H9 (cell line): Measurements from ENCODE around the gene LETM1. TPM values are rescaled to one million over a fixed set of nuclear protein-coding genes. Genes with fewer than 3 reads are reported as not detected.
"Not testable (repeated sequence)": the region's sequence is repeated elsewhere in the genome, so short reads cannot be mapped to it uniquely, and the experiment has no call there.

Experiments
- DNase-seq: peaks from one replicate; pipeline ENCODE4 v3.0.0-alpha.2; 2017
- H2AFZ ChIP-seq: one replicate; pipeline ENCODE4 v1.6.1; 2013; ENCODE audit warnings: mild to moderate bottlenecking, low read length, control low read depth, moderate library complexity
- H2AK5ac ChIP-seq: 2 replicates; pipeline ENCODE4 v1.6.1; 2013; ENCODE audit warnings: low read length, control low read depth, mixed read lengths; ENCODE audit not compliant: insufficient read length
- H2BK120ac ChIP-seq: one replicate; pipeline ENCODE4 v1.6.1; 2013; ENCODE audit warnings: low read depth, mild to moderate bottlenecking, low read length, control low read depth, inconsistent platforms; ENCODE audit not compliant: poor library complexity, severe bottlenecking
- H2BK12ac ChIP-seq: 2 replicates; pipeline ENCODE4 v1.6.1; 2013; ENCODE audit warnings: low read length, control low read depth, mixed read lengths, low read depth; ENCODE audit not compliant: insufficient read length
- H2BK15ac ChIP-seq: 2 replicates; pipeline ENCODE4 v1.6.1; 2013; ENCODE audit warnings: low read depth, low read length, control low read depth
- H2BK20ac ChIP-seq: one replicate; pipeline ENCODE4 v1.6.1; 2013; ENCODE audit warnings: low read depth, mild to moderate bottlenecking, low read length, control low read depth, inconsistent platforms; ENCODE audit not compliant: poor library complexity, severe bottlenecking
- H2BK5ac ChIP-seq: 2 replicates; pipeline ENCODE4 v1.6.1; 2013; ENCODE audit warnings: low read length, control low read depth, mixed read lengths; ENCODE audit not compliant: insufficient read length
- H3K14ac ChIP-seq: 2 replicates; pipeline ENCODE4 v1.6.1; 2013; ENCODE audit warnings: low read length, control low read depth; ENCODE audit not compliant: insufficient read depth
- H3K18ac ChIP-seq: 2 replicates; pipeline ENCODE4 v1.6.1; 2013; ENCODE audit warnings: low read depth, mild to moderate bottlenecking, mixed read lengths, low read length, control low read depth; ENCODE audit not compliant: insufficient read length
- H3K23ac ChIP-seq: 2 replicates; pipeline ENCODE4 v1.6.1; 2013; ENCODE audit warnings: low read length, control low read depth, mixed read lengths, low read depth; ENCODE audit not compliant: insufficient read length
- H3K23me2 ChIP-seq: 2 replicates; pipeline ENCODE4 v1.6.1; 2013; ENCODE audit warnings: low read depth, mild to moderate bottlenecking, mixed read lengths, low read length, control low read depth; ENCODE audit not compliant: insufficient read length, poor library complexity, severe bottlenecking
- H3K27ac ChIP-seq: 2 replicates; pipeline ENCODE4 v1.5.1; 2013; ENCODE audit warnings: low read length, control low read depth, mixed read lengths, low read depth; ENCODE audit not compliant: insufficient read length
- H3K27me3 ChIP-seq: 2 replicates; pipeline ENCODE4 v1.6.1; 2013; ENCODE audit warnings: low read length, control low read depth, inconsistent platforms; ENCODE audit not compliant: insufficient read depth
- H3K4ac ChIP-seq: 2 replicates; pipeline ENCODE4 v1.6.1; 2013; ENCODE audit warnings: low read depth, mild to moderate bottlenecking, control low read depth, inconsistent platforms, low read length, moderate library complexity
- H3K4me1 ChIP-seq: 2 replicates; pipeline ENCODE4 v1.6.1; 2013; ENCODE audit warnings: low read length, control low read depth, inconsistent platforms; ENCODE audit not compliant: insufficient read depth
- H3K4me2 ChIP-seq: 2 replicates; pipeline ENCODE4 v1.6.1; 2013; ENCODE audit warnings: low read length, control low read depth, mixed read lengths; ENCODE audit not compliant: insufficient read length, insufficient read depth
- H3K56ac ChIP-seq: 2 replicates; pipeline ENCODE4 v1.6.1; 2013; ENCODE audit warnings: low read depth, mild to moderate bottlenecking, mixed read lengths, low read length, control low read depth; ENCODE audit not compliant: insufficient read length
- H3K79me1 ChIP-seq: 2 replicates; pipeline ENCODE4 v1.6.1; 2013; ENCODE audit warnings: low read depth, mild to moderate bottlenecking, moderate library complexity, low read length, control low read depth, inconsistent platforms; ENCODE audit not compliant: insufficient read depth, poor library complexity, severe bottlenecking
- H3K79me2 ChIP-seq: 2 replicates; pipeline ENCODE4 v1.6.1; 2013; ENCODE audit warnings: low read length, control low read depth, inconsistent platforms; ENCODE audit not compliant: insufficient read depth
- H3K9ac ChIP-seq: 2 replicates; pipeline ENCODE4 v1.6.1; 2013; ENCODE audit warnings: low read length, control low read depth, mixed read lengths; ENCODE audit not compliant: insufficient read length; ENCODE audit errors: extremely low read depth
- H3K9me3 ChIP-seq: one replicate; pipeline ENCODE4 v1.6.1; 2013; ENCODE audit warnings: low read depth, low read length, inconsistent platforms; ENCODE audit not compliant: control insufficient read depth
- H3T11ph ChIP-seq: one replicate; pipeline ENCODE4 v1.6.1; 2013; ENCODE audit warnings: mild to moderate bottlenecking, low read length, control low read depth, inconsistent platforms
- H4K20me1 ChIP-seq: one replicate; pipeline ENCODE4 v1.6.1; 2013; ENCODE audit not compliant: control insufficient read depth, insufficient read length, insufficient read depth
- H4K5ac ChIP-seq: 2 replicates; pipeline ENCODE4 v1.6.1; 2013; ENCODE audit warnings: low read depth, mild to moderate bottlenecking, mixed read lengths, low read length, control low read depth; ENCODE audit not compliant: insufficient read length
- H4K8ac ChIP-seq: replicated peaks from 2 replicates; pipeline ENCODE4 v1.6.1; 2013; ENCODE audit warnings: low read length, control low read depth, mixed read lengths, low read depth; ENCODE audit not compliant: insufficient read length
- H4K91ac ChIP-seq: 2 replicates; pipeline ENCODE4 v1.6.1; 2013; ENCODE audit warnings: low read depth, mild to moderate bottlenecking, moderate library complexity, mixed read lengths, low read length, control low read depth; ENCODE audit not compliant: insufficient read length
- H3K27ac Mint-ChIP-seq, 3 experiments: 2 replicates in 2 of 3; 3 replicates in 1 of 3; pipeline ENCODE4 v1.8.0; 2020 to 2021; ENCODE audit warnings: mixed read lengths in 3 of 3, mild to moderate bottlenecking in 1 of 3, moderate library complexity in 1 of 3
- H3K27me3 Mint-ChIP-seq: 2 replicates; pipeline ENCODE4 v1.8.0; 2021; ENCODE audit warnings: low read depth, mild to moderate bottlenecking, moderate library complexity, mixed read lengths
- H3K36me3 Mint-ChIP-seq, 3 experiments: 2 replicates in 2 of 3; 3 replicates in 1 of 3; pipeline ENCODE4 v1.8.0; 2020 to 2021; ENCODE audit warnings: low read depth in 3 of 3, mixed read lengths in 3 of 3; ENCODE audit not compliant: insufficient read depth in 1 of 3
- H3K4me1 Mint-ChIP-seq, 2 experiments: 2 replicates each; pipeline ENCODE4 v1.8.0; 2020; ENCODE audit warnings: mixed read lengths in 2 of 2
- H3K4me3 Mint-ChIP-seq, 2 experiments: 2 replicates in 1 of 2; 3 replicates in 1 of 2; pipeline ENCODE4 v1.8.0; 2020 to 2021; ENCODE audit warnings: mild to moderate bottlenecking in 2 of 2, mixed read lengths in 2 of 2, moderate library complexity in 1 of 2
- H3K9me3 Mint-ChIP-seq, 2 experiments: 2 replicates in 1 of 2; 3 replicates in 1 of 2; pipeline ENCODE4 v1.8.0; 2020; ENCODE audit warnings: mild to moderate bottlenecking in 2 of 2, mixed read lengths in 2 of 2, moderate library complexity in 1 of 2
- WGBS: extraction: QIAGEN DNeasy Blood & Tissue Kit; methylation state at CpG from one replicate; pipeline ENCODE4 v1.1.7; 2013; ENCODE audit warnings: missing lambda C conversion rate, low lambda C conversion rate, mixed read lengths; ENCODE audit not compliant: insufficient read length; ENCODE audit errors: extremely low coverage; 5-methylcytosine and 5-hydroxymethylcytosine counted together
- total RNA-seq: library from RNA; stranded (reverse); gene quantifications from 2 replicates; pipeline ENCODE4 v1.2.1, GENCODE V29; 2021
- TF ChIP-seq, protein P1 (sequence below): fragments of 200-600 bp; sonication (generic); conservative IDR thresholded peaks from 3 replicates; pipeline ENCODE4 v1.8.0; 2021; ENCODE audit warnings: antibody characterized with exemption, mild to moderate bottlenecking

The LETM1 gene
- total RNA-seq, 1 experiment from 2014 or later: 43.4 TPM

DNA sequence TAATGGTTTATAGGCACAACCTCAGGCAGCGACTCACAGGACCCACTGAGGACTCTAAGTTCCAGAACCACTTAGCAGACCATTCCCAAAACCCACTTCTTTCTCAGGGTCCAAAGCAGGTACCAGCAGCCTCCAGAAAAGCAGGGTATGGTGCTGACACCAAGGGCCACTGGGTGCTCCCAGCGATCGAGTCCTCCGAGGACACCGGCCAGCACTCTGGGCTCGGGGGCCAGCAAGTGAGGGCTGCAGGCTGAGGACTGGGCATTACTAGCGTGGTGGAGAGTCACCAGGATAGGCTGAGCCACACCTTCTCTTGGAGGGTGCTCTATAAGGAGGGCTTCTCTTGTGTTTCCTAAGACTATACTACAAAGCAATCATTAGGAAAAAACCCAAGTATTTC, 19.3 kb downstream of the LETM1 start:
- Histone ChIP-seq H3K79me1 (no peaks in the 10 kb centered on the region), H3K9me3 (no peaks in the 10 kb centered on the region), H2BK20ac (no peak overlapping the region), H4K8ac (no peak overlapping the region), H4K91ac (no peak overlapping the region), H2BK15ac (no peak overlapping the region; the same call in 1 of the 2 replicates), H2BK12ac (no peak overlapping the region), H3K27me3 (no peaks in the 10 kb centered on the region), H3K4me2 (no peak overlapping the region), H4K20me1 (no peaks in the 10 kb centered on the region), H2AK5ac (no peak overlapping the region), H3K23ac (no peak overlapping the region), H2BK120ac (no peak overlapping the region), H3K4ac (no peak overlapping the region), H2BK5ac (no peak overlapping the region), H3K56ac (no peak overlapping the region), H3T11ph (no peak overlapping the region), H4K5ac (no peak overlapping the region), H3K18ac (no peak overlapping the region), H3K27ac (no peak overlapping the region), H3K9ac (no peak overlapping the region), H3K4me1 (no peaks in the 10 kb centered on the region), H3K23me2 (no peaks in the 10 kb centered on the region), H2AFZ (no peak overlapping the region), H3K79me2 (no peaks in the 10 kb centered on the region), H3K14ac (no peak overlapping the region)
- Mint-ChIP-seq H3K27ac (no peak overlapping the region), H3K4me3 (no peak overlapping the region), H3K27me3 (no peaks in the 10 kb centered on the region), H3K4me1 (no peaks in the 10 kb centered on the region), H3K9me3 (no peaks in the 10 kb centered on the region), H3K36me3 (peaks cover 32 to 69% (median 54%) of the 10 kb centered on the region in 3 experiments; a peak in 6 of 7 replicates)
- TF ChIP-seq, protein P1, sequence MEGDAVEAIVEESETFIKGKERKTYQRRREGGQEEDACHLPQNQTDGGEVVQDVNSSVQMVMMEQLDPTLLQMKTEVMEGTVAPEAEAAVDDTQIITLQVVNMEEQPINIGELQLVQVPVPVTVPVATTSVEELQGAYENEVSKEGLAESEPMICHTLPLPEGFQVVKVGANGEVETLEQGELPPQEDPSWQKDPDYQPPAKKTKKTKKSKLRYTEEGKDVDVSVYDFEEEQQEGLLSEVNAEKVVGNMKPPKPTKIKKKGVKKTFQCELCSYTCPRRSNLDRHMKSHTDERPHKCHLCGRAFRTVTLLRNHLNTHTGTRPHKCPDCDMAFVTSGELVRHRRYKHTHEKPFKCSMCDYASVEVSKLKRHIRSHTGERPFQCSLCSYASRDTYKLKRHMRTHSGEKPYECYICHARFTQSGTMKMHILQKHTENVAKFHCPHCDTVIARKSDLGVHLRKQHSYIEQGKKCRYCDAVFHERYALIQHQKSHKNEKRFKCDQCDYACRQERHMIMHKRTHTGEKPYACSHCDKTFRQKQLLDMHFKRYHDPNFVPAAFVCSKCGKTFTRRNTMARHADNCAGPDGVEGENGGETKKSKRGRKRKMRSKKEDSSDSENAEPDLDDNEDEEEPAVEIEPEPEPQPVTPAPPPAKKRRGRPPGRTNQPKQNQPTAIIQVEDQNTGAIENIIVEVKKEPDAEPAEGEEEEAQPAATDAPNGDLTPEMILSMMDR: no peak
- DNase-seq: no peak
- WGBS: no CpG with 5 or more reads among the region's 7 CpGs

DNA sequence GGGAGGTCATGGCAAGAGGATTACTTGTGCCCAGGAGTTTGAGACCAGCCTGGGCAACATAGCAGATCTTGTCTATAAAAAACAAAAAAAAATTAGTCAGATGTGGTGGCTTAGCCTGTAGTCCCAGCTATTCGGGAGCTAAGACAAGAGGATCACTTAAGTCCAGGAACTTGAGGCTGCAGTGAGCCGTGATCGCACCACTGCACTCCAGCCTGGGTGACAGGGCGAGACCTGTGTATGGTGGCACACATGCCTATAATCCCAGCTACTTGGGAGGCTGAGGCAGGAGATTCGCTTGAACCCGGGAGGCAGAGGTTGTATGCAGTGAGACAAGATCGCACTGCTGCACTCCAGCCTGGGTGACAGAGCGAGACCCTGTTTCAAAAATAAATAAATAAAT, 20.1 kb downstream of the LETM1 start:
- not testable (repeated sequence) for H2BK15ac ChIP-seq, H3K9me3 Mint-ChIP-seq, H3K27me3 ChIP-seq, H4K20me1 ChIP-seq, H3K23ac ChIP-seq, H3K27ac ChIP-seq, H3K4ac ChIP-seq, DNase-seq, H3K56ac ChIP-seq, H2BK120ac ChIP-seq, H3K14ac ChIP-seq, H2BK12ac ChIP-seq, H3K79me2 ChIP-seq, H3K4me1 ChIP-seq, H2BK20ac ChIP-seq, H4K8ac ChIP-seq, H3K4me3 Mint-ChIP-seq, H3T11ph ChIP-seq, H3K4me2 ChIP-seq, H3K27me3 Mint-ChIP-seq, H3K23me2 ChIP-seq, H3K18ac ChIP-seq, H3K79me1 ChIP-seq, H3K9me3 ChIP-seq, H2AFZ ChIP-seq, H4K91ac ChIP-seq, H2BK5ac ChIP-seq, H3K9ac ChIP-seq, H3K27ac Mint-ChIP-seq, H3K4me1 Mint-ChIP-seq, H4K5ac ChIP-seq, H2AK5ac ChIP-seq
- H3K36me3 Mint-ChIP-seq: peaks cover 33 to 66% (median 54%) of the 10 kb centered on the region in 3 experiments; a peak in 6 of 7 replicates
- WGBS: no CpG with 5 or more reads among the region's 8 CpGs
